ENCODE results near the gene RNF150. TPM values are rescaled to one million over a fixed set of nuclear protein-coding genes. Genes with fewer than 3 reads are reported as not detected.
A peak's percentile ranks its signal among the peaks of the same experiment; 100 is the strongest.
"Not testable (repeated sequence)": the region's sequence is repeated elsewhere in the genome, so short reads cannot be mapped to it uniquely, and the experiment has no call there.

The RNF150 gene
- total RNA-seq, 1 donor from 2014 or later = under 0.01 TPM

- no peak for DNase-seq (ENCODE audit: low read depth in 2 of 2)
Observed at GRCh38 chr4:141078871-141079270, 54.4 kb downstream of the RNF150 start.

GRCh38 chr4:141077611-141078225, 55.6 kb downstream of the RNF150 start:
- DNase-seq (ENCODE audit: low read depth in 2 of 2) = no peak

DNA sequence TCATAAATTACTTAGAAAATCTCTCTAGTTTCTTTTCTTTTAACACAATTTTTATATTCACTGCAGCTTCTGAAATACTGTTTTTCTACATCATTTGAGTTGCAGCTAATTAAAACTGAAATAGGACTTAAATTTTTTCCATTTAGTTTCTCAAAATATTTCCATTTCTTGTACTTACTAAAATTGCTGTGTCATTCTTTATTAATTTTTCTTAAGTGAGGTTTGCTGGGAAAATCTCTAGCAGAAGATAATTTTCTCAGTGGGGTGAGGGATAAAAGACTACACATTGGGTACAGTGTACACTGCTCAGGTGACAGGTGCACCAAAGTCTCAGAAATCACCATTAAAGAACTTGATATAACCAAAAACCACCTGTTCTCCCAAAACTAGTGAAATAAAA, 57.7 kb downstream of the RNF150 start:
- DNase-seq (ENCODE audit: low read depth in 2 of 2) = no peak

DNA sequence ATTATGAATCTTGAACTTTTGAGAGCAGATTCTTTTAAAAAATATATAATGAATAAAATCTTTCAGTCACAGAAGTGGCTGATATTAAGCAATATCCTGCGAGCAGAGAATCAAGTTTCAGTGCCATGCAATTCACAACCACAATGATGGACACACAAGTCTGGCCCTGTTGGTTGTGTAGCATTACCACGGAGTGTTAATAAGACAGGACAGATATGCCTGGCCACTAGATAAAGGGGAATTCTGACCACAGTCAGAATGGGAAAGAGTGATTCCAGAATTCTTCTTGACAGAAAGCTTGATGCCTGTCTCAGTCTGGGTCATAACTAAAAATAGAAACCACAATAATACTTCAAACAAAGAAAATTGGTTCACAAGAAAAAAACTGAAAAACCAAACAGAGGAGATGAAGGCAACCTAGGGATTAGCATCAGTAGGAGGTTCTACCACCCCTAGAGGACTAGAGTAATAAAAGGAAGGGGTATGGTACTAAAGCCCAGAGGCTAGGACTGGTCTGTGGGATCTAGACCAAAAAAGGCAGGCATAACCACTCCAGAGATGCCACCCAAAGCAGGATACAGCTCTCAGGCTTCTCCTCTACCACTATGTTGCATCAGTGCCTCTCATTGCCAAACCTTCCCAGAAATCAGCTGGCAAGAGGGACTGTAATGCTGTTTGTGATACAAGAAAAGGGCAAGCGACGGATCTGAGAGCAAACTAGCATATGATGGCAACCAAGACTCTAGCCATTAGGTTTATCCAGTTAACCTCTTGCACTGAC, 59.0 kb downstream of the RNF150 start:
- no peak for DNase-seq (ENCODE audit: low read depth in 2 of 2)

DNA sequence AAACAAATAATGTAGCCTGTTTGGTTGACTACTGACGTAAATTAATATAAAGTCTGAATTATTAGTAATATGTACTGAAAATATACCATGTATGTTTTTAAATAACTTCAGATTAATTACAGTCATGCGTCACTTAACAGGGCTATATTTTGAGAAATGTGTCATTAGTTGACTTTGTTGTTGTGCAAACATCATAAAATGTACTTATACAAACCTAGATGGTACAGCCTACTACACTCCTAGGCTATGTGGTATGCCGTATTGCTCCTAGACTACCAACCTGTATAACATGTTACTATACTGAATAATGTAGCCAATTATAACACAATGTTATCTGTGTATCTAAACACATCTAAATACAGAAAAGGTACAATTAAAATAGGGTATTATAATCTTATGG, 66.6 kb downstream of the RNF150 start:
- DNase-seq (ENCODE audit: low read depth in 2 of 2) = no peak

GRCh38 chr4:141065872-141066271, 67.4 kb downstream of the RNF150 start:
- no peak for DNase-seq (ENCODE audit: low read depth in 2 of 2)

DNA sequence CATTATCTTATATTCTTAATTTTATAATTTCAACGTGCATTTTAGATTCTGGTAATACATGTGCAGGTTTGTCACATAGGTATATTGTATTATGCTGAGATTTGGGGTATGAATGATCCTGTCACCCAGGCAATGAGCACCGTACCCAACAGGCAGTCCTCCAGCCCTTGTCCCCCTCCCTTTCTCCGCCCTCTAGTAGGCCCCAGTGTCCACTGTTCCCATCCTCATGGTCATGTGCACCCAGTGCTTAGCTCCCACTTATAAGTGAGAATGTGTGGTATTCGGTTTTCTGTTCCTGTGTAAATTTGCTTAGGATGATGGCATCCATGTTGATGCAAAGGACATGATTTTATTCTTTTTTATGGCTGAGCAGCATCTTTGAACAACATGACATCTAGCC, 70.6 kb downstream of the RNF150 start:
- no peak for DNase-seq (ENCODE audit: low read depth in 2 of 2)

GRCh38 chr4:141058591-141059512, 74.4 kb downstream of the RNF150 start:
- DNase-seq (ENCODE audit: low read depth in 2 of 2) = no peak

- DNase-seq (ENCODE audit: low read depth in 2 of 2) = no peak
Observed at GRCh38 chr4:141057582-141057981, 75.7 kb downstream of the RNF150 start.

- DNase-seq (ENCODE audit: low read depth in 2 of 2) = no peak
Observed at GRCh38 chr4:141056473-141056872, 76.8 kb downstream of the RNF150 start.

GRCh38 chr4:141054446-141054845, 78.8 kb downstream of the RNF150 start:
- DNase-seq (ENCODE audit: low read depth in 2 of 2) = no peak

DNA sequence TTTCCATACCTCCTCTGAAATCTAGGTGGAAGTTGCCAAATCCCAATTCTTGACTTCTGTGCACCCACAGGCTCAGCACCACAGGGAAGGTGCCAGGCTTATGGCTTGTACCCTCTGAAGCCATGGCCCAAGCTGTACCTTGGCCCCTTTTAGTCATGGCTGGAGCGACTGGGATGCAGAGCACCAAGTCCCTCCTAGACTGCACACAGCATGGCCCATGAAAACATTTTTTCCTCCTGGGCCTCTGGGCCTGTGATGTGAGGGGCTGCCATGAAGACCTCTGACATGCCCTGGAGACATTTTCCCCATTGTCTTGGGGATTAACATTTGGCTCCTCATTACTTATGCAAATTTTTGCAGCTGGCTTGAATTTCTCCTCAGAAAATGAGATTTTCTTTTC, 82.3 kb downstream of the RNF150 start:
- DNase-seq (ENCODE audit: low read depth in 2 of 2) = not testable (repeated sequence)

- no peak for DNase-seq (ENCODE audit: low read depth in 2 of 2)
Observed at GRCh38 chr4:141047228-141047884, 85.9 kb downstream of the RNF150 start.

DNA sequence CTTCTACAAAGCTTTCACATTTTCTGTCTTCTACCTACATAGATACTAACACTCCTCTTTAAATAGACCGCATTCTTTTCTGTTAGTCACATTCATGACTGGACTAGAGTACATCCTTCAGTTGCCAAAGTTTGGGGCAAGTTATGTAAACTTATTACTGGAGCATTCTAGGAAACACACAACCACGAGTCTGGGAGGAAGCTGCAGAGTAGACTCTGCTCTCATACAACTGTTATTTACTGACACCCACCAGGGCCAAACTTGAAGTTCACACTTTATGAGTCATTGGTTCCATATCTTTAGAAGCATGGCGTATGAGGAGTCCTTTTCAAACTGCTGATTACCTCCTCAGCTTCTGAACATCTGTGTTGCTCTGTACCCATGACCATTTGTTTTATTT, 87.0 kb downstream of the RNF150 start:
- DNase-seq (ENCODE audit: low read depth in 2 of 2) = peak in 1 of 2 donors; percentile 3

DNA sequence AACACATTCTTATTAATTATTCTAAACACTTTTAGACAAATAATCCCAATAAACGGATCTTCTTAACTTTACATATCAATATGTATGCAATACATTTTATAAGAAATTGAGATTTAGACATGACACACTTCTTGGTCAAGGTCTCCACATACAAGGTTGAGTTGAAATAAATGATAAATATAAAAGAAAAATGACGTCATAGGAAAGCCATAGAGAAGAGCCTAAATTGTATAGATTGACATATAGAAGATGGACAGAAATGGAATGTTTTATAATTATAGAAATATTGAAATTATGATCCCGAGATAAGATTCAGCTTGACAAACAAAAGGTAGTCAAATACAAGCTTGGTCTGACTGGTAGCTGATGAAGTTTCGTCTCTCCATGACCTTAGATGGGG, 87.4 kb downstream of the RNF150 start:
- DNase-seq (ENCODE audit: low read depth in 2 of 2) = no peak

DNA sequence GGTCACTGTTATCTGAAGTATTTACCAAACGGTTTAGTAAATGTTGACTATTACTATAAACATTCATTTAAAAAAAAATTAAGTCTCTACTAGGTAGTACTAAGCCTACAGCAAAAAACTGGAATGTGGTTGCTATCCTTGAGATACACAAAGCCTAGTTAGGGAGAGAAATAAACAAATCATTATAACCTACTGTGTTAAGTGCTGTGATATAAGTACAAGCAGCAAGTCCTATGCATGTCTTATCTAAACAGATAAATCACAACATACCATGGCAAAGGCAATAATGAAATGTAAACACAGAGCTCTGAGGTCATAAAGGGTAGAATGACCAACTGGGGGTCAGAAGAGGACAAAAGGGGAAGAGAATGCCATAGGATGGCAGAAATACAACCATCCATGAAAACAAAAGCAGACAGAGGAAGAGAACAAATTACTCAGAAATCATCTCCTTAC, 92.2 kb downstream of the RNF150 start:
- DNase-seq (ENCODE audit: low read depth in 2 of 2) = no peak

DNA sequence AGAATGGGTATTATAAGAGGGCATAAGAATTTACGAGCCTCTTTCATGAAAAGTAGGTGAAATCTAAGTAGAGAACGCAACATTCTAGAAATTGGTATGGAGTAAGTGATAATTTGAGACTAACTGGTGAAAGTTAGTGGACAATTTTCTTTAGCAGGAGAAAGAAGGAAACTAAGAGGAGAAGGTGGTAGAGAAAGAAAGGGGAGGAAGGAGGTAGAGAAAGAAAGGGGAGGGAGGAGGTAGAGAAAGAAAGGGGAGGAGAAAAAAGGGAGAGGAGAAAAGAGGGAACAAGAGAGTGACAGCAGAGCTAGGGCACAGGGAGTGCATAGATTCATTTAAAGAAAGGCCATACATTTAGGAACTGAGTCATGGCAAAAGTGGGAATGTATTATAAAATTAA, 94.1 kb downstream of the RNF150 start:
- DNase-seq (ENCODE audit: low read depth in 2 of 2) = no peak

GRCh38 chr4:141038428-141038827, 94.8 kb downstream of the RNF150 start:
- DNase-seq (ENCODE audit: low read depth in 2 of 2) = no peak

GRCh38 chr4:141037446-141037845, 95.8 kb downstream of the RNF150 start:
- DNase-seq (ENCODE audit: low read depth in 2 of 2) = no peak

- DNase-seq (ENCODE audit: low read depth in 2 of 2) = no peak
Observed at GRCh38 chr4:141036786-141037185, 96.5 kb downstream of the RNF150 start.

GRCh38 chr4:141035920-141036319, 97.3 kb downstream of the RNF150 start:
- no peak for DNase-seq (ENCODE audit: low read depth in 2 of 2)
